OCI-LY7 (cell line): ENCODE results near the gene EXOC4. TPM values are rescaled to one million over a fixed set of nuclear protein-coding genes. Genes with fewer than 3 reads are reported as not detected.

Experiments
- BruUV-seq: library from RNA; stranded (reverse); fragments of 400-500 nt; replicated peaks from 2 replicates; lab custom pipeline; 2021; lab: Mats Ljungman, UMichigan
- CTCF ChIA-PET: fragments of 300-600 bp; sonication (Branson Sonifier 250); formaldehyde crosslinking; loops from one replicate; lab custom pipeline; 2022; ENCODE audit warnings: antibody characterized with exemption; ENCODE audit not compliant: unreplicated experiment; lab: Charles Lee
- POLR2A ChIA-PET: fragments of 300-600 bp; sonication (Branson Sonifier 250); formaldehyde crosslinking; loops from one replicate; lab custom pipeline; 2022; ENCODE audit warnings: antibody characterized with exemption; lab: Charles Lee
- DNase-seq: peaks from one replicate; pipeline ENCODE4 v3.0.0-alpha.2; 2015; ENCODE audit warnings: low spot score
- H2AFZ ChIP-seq: fragments of 200-600 bp; sonication (generic), shearing (Covaris generic); 2 replicates; pipeline ENCODE4 v1.6.1; 2014; ENCODE audit warnings: mild to moderate bottlenecking, antibody characterized with exemption, low read length, moderate library complexity
- H3K27ac ChIP-seq: fragments of 200-600 bp; sonication (generic); 2 replicates; pipeline ENCODE4 v1.5.1; 2014; ENCODE audit warnings: mixed run types, low read depth, mild to moderate bottlenecking, moderate library complexity, low read length, inconsistent platforms; ENCODE audit not compliant: poor library complexity, severe bottlenecking
- H3K36me3 ChIP-seq: fragments of 200-600 bp; sonication (generic); 2 replicates; pipeline ENCODE4 v1.6.1; 2014; ENCODE audit warnings: mild to moderate bottlenecking, antibody characterized with exemption, low read length, moderate library complexity, mixed read lengths; ENCODE audit not compliant: insufficient read depth
- H3K4me1 ChIP-seq: fragments of 200-600 bp; sonication (generic); 2 replicates; pipeline ENCODE4 v1.5.1; 2014; ENCODE audit warnings: mild to moderate bottlenecking, low read length; ENCODE audit not compliant: insufficient read depth, poor library complexity, severe bottlenecking
- H3K4me2 ChIP-seq: fragments of 200-600 bp; sonication (generic); 2 replicates; pipeline ENCODE4 v1.6.1; 2014; ENCODE audit warnings: mild to moderate bottlenecking, low read length
- H3K4me3 ChIP-seq: fragments of 200-600 bp; sonication (generic); 2 replicates; pipeline ENCODE4 v1.5.1; 2014; ENCODE audit warnings: mild to moderate bottlenecking, low read depth, low read length; ENCODE audit not compliant: poor library complexity, severe bottlenecking
- H3K79me2 ChIP-seq: fragments of 200-600 bp; sonication (generic); 2 replicates; pipeline ENCODE4 v1.6.1; 2016; ENCODE audit warnings: low read depth, mild to moderate bottlenecking, low read length, moderate library complexity, mixed read lengths; ENCODE audit not compliant: insufficient read depth
- H3K9me2 ChIP-seq: fragments of 200-600 bp; sonication (generic); 2 replicates; pipeline ENCODE4 v1.6.1; 2016; ENCODE audit warnings: mild to moderate bottlenecking, low read length, mixed read lengths; ENCODE audit not compliant: insufficient read depth
- H3K9me3 ChIP-seq: fragments of 200-600 bp; sonication (generic); 2 replicates; pipeline ENCODE4 v1.6.1; 2014; ENCODE audit warnings: mild to moderate bottlenecking, mixed run types, low read length, mixed read lengths
- H4K20me1 ChIP-seq: fragments of 200-600 bp; sonication (generic); 2 replicates; pipeline ENCODE4 v1.6.1; 2014; ENCODE audit warnings: mild to moderate bottlenecking, antibody characterized with exemption, low read length, moderate library complexity, mixed read lengths; ENCODE audit not compliant: insufficient read depth
- EZH2phosphoT487 ChIP-seq: fragments of 200-600 bp; sonication (generic); IDR thresholded peaks from 2 replicates; pipeline ENCODE4 v1.6.1; 2018; ENCODE audit warnings: low read depth, borderline replicate concordance, mild to moderate bottlenecking, mixed run types, antibody characterized with exemption, low read length, moderate library complexity, mixed read lengths
- intact Hi-C: fragments of 100-400 bp; cut with micrococcal nuclease; formaldehyde crosslinking; loops from one replicate; pipeline ENCODE4 v1.10.0; 2022; ENCODE audit not compliant: unreplicated experiment
- total RNA-seq, 2 experiments: library from RNA; depleted of rRNA in 1 of 2; stranded (reverse); fragments of >200 nt in 1 of 2; shearing (Covaris generic) in 1 of 2; gene quantifications; 2 replicates each; pipeline ENCODE4 v1.2.3, GENCODE V29; 2014 to 2022
- TF ChIP-seq, protein P1 (sequence below): fragments of 200-600 bp; sonication (generic); conservative IDR thresholded peaks from 2 replicates; pipeline ENCODE4 v1.5.1; 2014; ENCODE audit warnings: mild to moderate bottlenecking, antibody characterized with exemption, low read length, moderate library complexity, mixed read lengths

EXOC4 gene
- total RNA-seq, 2 experiments from 2014 or later: 75.1 to 93.2 TPM

DNA sequence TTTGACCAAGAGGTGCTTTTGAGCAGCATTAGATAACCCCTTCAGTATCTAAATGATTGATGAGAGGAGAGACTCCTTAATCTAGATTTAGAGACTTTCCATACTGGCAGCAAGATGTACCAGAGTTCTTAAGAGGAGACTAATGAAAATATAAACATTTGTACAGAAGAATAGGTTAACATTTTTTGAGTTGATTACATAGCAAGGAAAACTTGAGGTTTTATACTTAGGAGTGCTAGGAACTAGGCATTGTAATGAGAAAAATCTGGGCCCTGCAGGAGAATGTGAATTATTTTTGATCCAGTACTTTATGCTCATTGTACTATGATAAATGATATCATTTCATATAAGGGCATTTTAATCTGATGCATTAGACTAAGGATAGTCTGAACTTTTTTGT, 261.7 kb downstream of the EXOC4 start:
- Histone ChIP-seq H3K4me1 (no peaks in the 10 kb centered on the region), H3K9me2 (no peaks in the 10 kb centered on the region), H3K4me3 (no peak overlapping the region), H2AFZ (no peak overlapping the region), H3K79me2 (no peaks in the 10 kb centered on the region), H4K20me1 (no peaks in the 10 kb centered on the region), H3K9me3 (no peaks in the 10 kb centered on the region), H3K27ac (no peak overlapping the region), H3K4me2 (no peak overlapping the region), H3K36me3 (no peaks in the 10 kb centered on the region)
- DNase-seq: no peak
- intact Hi-C loops: no loop called here
- POLR2A ChIA-PET: no interaction called here
- CTCF ChIA-PET: no interaction called here
- TF ChIP-seq, protein P1, sequence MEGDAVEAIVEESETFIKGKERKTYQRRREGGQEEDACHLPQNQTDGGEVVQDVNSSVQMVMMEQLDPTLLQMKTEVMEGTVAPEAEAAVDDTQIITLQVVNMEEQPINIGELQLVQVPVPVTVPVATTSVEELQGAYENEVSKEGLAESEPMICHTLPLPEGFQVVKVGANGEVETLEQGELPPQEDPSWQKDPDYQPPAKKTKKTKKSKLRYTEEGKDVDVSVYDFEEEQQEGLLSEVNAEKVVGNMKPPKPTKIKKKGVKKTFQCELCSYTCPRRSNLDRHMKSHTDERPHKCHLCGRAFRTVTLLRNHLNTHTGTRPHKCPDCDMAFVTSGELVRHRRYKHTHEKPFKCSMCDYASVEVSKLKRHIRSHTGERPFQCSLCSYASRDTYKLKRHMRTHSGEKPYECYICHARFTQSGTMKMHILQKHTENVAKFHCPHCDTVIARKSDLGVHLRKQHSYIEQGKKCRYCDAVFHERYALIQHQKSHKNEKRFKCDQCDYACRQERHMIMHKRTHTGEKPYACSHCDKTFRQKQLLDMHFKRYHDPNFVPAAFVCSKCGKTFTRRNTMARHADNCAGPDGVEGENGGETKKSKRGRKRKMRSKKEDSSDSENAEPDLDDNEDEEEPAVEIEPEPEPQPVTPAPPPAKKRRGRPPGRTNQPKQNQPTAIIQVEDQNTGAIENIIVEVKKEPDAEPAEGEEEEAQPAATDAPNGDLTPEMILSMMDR: no peak
- TF ChIP-seq EZH2phosphoT487: no peak
- BruUV-seq: no TSS peak

DNA sequence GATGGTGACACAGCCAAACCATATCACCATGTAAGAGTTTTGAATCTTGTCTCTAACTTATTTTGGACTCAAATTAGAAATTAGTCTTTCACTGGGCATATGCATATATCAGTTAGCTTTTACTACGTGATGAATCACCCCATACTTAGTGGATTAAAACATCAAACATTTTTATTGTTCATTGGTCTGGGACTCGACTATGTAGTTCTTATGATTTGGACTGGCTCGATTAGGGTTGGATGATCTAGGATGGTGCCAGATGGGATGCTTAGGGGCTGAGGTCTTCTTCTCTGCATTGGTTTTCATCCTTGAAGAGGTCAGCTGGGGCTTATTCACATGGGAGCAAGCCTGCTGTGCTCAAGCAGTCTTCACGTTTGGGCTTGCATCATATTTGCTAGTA, 264.9 kb downstream of the EXOC4 start:
- Histone ChIP-seq H3K4me3 (no peak overlapping the region), H3K4me1 (no peaks in the 10 kb centered on the region), H3K36me3 (no peaks in the 10 kb centered on the region), H3K9me3 (no peaks in the 10 kb centered on the region), H3K27ac (no peak overlapping the region), H2AFZ (no peak overlapping the region), H4K20me1 (no peaks in the 10 kb centered on the region), H3K9me2 (no peaks in the 10 kb centered on the region), H3K79me2 (no peaks in the 10 kb centered on the region), H3K4me2 (no peak overlapping the region)
- TF ChIP-seq EZH2phosphoT487: no peak
- TF ChIP-seq, protein P1: no peak
- intact Hi-C loops: no loop called here
- POLR2A ChIA-PET: no interaction called here
- CTCF ChIA-PET: no interaction called here
- BruUV-seq: no TSS peak
- DNase-seq: no peak

DNA sequence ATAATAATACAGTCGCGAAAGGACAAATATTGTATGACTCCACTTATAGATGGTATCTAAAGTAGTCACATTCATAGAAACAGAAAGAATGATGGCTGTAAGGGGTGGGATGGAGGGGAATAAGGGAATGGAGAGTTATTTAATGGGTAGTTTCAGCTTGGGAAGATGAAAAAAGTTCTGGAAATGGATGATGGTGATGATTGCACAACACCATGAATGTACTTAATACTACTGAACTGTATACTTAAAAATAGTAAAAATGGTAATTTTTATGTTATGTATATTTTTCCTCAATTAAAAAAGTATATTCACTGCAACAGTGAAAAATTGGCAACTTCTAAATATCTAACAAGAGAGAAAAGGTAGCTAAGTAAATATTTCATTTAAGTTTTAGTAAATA, 265.8 kb downstream of the EXOC4 start:
- CTCF ChIA-PET: no interaction called here
- H3K4me3 ChIP-seq: no peak overlapping the region
- TF ChIP-seq, protein P1: no peak
- TF ChIP-seq EZH2phosphoT487: no peak

More for the DNA sequence above, 265.8 kb downstream of the EXOC4 start:
- H3K27ac ChIP-seq: no peak overlapping the region
- no peak for DNase-seq
- H3K9me3 ChIP-seq: no peaks in the 10 kb centered on the region
- H3K36me3 ChIP-seq: no peaks in the 10 kb centered on the region
- no peaks in the 10 kb centered on the region for H3K79me2 ChIP-seq
- BruUV-seq: no TSS peak
- intact Hi-C loops: no loop called here
- H2AFZ ChIP-seq: no peak overlapping the region
- H4K20me1 ChIP-seq: no peaks in the 10 kb centered on the region
- H3K4me1 ChIP-seq: no peaks in the 10 kb centered on the region
- H3K4me2 ChIP-seq: no peak overlapping the region
- no peaks in the 10 kb centered on the region for H3K9me2 ChIP-seq
- POLR2A ChIA-PET: interaction anchor here (0.8 to 0.9 kb wide), 2 partner anchors 11 to 15 kb away, joined by 3 read pairs; no protein-coding TSS in a partner anchor
